Measurements from ENCODE around the gene C14orf119.

- TF ChIP-seq POLR2AphosphoS5 (IDR thresholded peaks at IDR 0.05; ENCODE audit: low read depth, low read length): no peak
- TF ChIP-seq POLR2A (IDR thresholded peaks at IDR 0.05; ENCODE audit: low read depth, low read length): no peak
- no peak for TF ChIP-seq TAF1 (IDR thresholded peaks at IDR 0.05; ENCODE audit: borderline replicate concordance, low read depth, low read length)
Observed at GRCh38 chr14:23056145-23056955, 39.0 kb upstream of the C14orf119 start.
